Activated CD8-positive, alpha-beta T cell treated with anti-CD3 and anti-CD28 coated beads for 36 hours (primary cell): Measurements from ENCODE around the gene FFAR2. TPM values are rescaled to one million over a fixed set of nuclear protein-coding genes. Genes with fewer than 3 reads are reported as not detected.
"Not testable (repeated sequence)": the region's sequence is repeated elsewhere in the genome, so short reads cannot be mapped to it uniquely, and the experiment has no call there.

Experiments used
- ATAC-seq: fragments of 200-7000 bp; cut with Tn5 transposase; one replicate; pipeline ENCODE4 v1.10.0; 2021; ENCODE audit warnings: mild to moderate bottlenecking, moderate library complexity
- CTCF ChIA-PET: fragments of 350-600 bp; sonication (Branson Sonifier 250); formaldehyde crosslinking; loops from one replicate; lab custom pipeline; 2021; ENCODE audit warnings: antibody characterized with exemption; lab: Charles Lee
- POLR2A ChIA-PET: fragments of 350-600 bp; sonication (Branson Sonifier 250); formaldehyde crosslinking; loops from one replicate; lab custom pipeline; 2021; ENCODE audit warnings: antibody characterized with exemption; lab: Charles Lee
- DNase-seq: peaks from one replicate; pipeline ENCODE4 v3.0.0-alpha.2; 2020
- H3K27ac Mint-ChIP-seq: one replicate; pipeline ENCODE4 v1.8.0; 2021; ENCODE audit warnings: mild to moderate bottlenecking, mixed read lengths
- H3K27me3 Mint-ChIP-seq: one replicate; pipeline ENCODE4 v1.8.0; 2021; ENCODE audit warnings: mixed read lengths
- H3K36me3 Mint-ChIP-seq: one replicate; pipeline ENCODE4 v1.8.0; 2021; ENCODE audit warnings: low read depth, mixed read lengths
- H3K4me1 Mint-ChIP-seq: one replicate; pipeline ENCODE4 v1.8.0; 2021; ENCODE audit warnings: low read depth, mixed read lengths
- H3K4me3 Mint-ChIP-seq: one replicate; pipeline ENCODE4 v1.8.0; 2021; ENCODE audit warnings: mild to moderate bottlenecking, moderate library complexity, mixed read lengths
- H3K9me3 Mint-ChIP-seq: one replicate; pipeline ENCODE4 v1.8.0; 2021; ENCODE audit warnings: mixed read lengths
- CTCF ChIP-seq: fragments of 200-600 bp; IDR thresholded peaks from one replicate; pipeline ENCODE4 v1.8.0; 2022; ENCODE audit warnings: antibody characterized with exemption, mild to moderate bottlenecking
- intact Hi-C: fragments of 100-400 bp; cut with micrococcal nuclease; formaldehyde crosslinking; loops from one replicate; pipeline ENCODE4 v1.10.0; 2022
- total RNA-seq, 2 experiments: library from RNA; stranded (reverse); gene quantifications; one replicate each; pipeline ENCODE4 v1.2.3, GENCODE V29; 2021

The FFAR2 gene
- total RNA-seq, 2 experiments from 2014 or later: not detected

GRCh38 chr19:35458192-35458591 lies 10.1 kb downstream of the FFAR2 start:
- peaks cover 24% of the 10 kb centered on the region for H3K4me1 Mint-ChIP-seq
- no peak overlapping the region for H3K27ac Mint-ChIP-seq
- no peak overlapping the region for H3K4me3 Mint-ChIP-seq
- H3K36me3 Mint-ChIP-seq: no peaks in the 10 kb centered on the region
- ATAC-seq: no peak
- ChIA-PET POLR2A (no interaction called here), CTCF (no interaction called here)
- DNase-seq: no peak
- TF ChIP-seq CTCF: no peak
- no peaks in the 10 kb centered on the region for H3K9me3 Mint-ChIP-seq
- intact Hi-C loops: no loop called here
- no peaks in the 10 kb centered on the region for H3K27me3 Mint-ChIP-seq

- POLR2A ChIA-PET: no interaction called here
- Mint-ChIP-seq H3K36me3 (no peaks in the 10 kb centered on the region), H3K9me3 (no peaks in the 10 kb centered on the region), H3K4me3 (no peak overlapping the region), H3K27ac (no peak overlapping the region), H3K4me1 (peaks cover 29% of the 10 kb centered on the region), H3K27me3 (no peaks in the 10 kb centered on the region)
- no peak for TF ChIP-seq CTCF
- intact Hi-C loops: no loop called here
- DNase-seq (no peak), ATAC-seq (no peak)
- CTCF ChIA-PET: interaction anchor here (1.1 to 1.9 kb wide), 2 partner anchors 10 to 51 kb away, joined by 3 to 11 read pairs; no protein-coding TSS in a partner anchor
These were observed 10.8 kb downstream of the FFAR2 start for GRCh38 chr19:35458731-35459391.

GRCh38 chr19:35459414-35460082 lies 11.5 kb downstream of the FFAR2 start:
- CTCF ChIA-PET: interaction anchor here (0.8 to 1.9 kb wide), 4 partner anchors 9 to 51 kb away, joined by 3 to 11 read pairs (median 4); no protein-coding TSS in a partner anchor
- TF ChIP-seq CTCF: no peak
- Mint-ChIP-seq H3K9me3 (no peaks in the 10 kb centered on the region), H3K27me3 (no peaks in the 10 kb centered on the region), H3K27ac (no peak overlapping the region), H3K4me1 (peaks cover 31% of the 10 kb centered on the region), H3K36me3 (no peaks in the 10 kb centered on the region), H3K4me3 (no peak overlapping the region)
- no peak for ATAC-seq
- POLR2A ChIA-PET: no interaction called here
- intact Hi-C loops: no loop called here
- DNase-seq: no peak

GRCh38 chr19:35460608-35461007 lies 12.6 kb downstream of the FFAR2 start:
- ChIA-PET POLR2A (no interaction called here), CTCF (no interaction called here)
- no peak for ATAC-seq
- H3K27me3 Mint-ChIP-seq: no peaks in the 10 kb centered on the region
- no peaks in the 10 kb centered on the region for H3K9me3 Mint-ChIP-seq
- H3K36me3 Mint-ChIP-seq: no peaks in the 10 kb centered on the region
- no peak overlapping the region for H3K4me3 Mint-ChIP-seq
- H3K27ac Mint-ChIP-seq: no peak overlapping the region
- DNase-seq: no peak
- intact Hi-C loops: no loop called here
- no peak for TF ChIP-seq CTCF
- peaks cover 31% of the 10 kb centered on the region for H3K4me1 Mint-ChIP-seq

- no peak overlapping the region for H3K4me3 Mint-ChIP-seq
- peaks cover 27% of the 10 kb centered on the region for H3K4me1 Mint-ChIP-seq
- no peak for DNase-seq
- intact Hi-C loops: no loop called here
- no peaks in the 10 kb centered on the region for H3K9me3 Mint-ChIP-seq
- ChIA-PET POLR2A (no interaction called here), CTCF (interaction anchor here (0.7 to 3.5 kb wide), 2 partner anchors 34 to 128 kb away, joined by 3 to 11 read pairs; no protein-coding TSS in a partner anchor)
- no peak for ATAC-seq
- H3K27me3 Mint-ChIP-seq: no peaks in the 10 kb centered on the region
- no peaks in the 10 kb centered on the region for H3K36me3 Mint-ChIP-seq
- no peak for TF ChIP-seq CTCF
- no peak overlapping the region for H3K27ac Mint-ChIP-seq
These were observed 13.0 kb downstream of the FFAR2 start for GRCh38 chr19:35461060-35461459.

GRCh38 chr19:35461788-35462187 lies 13.7 kb downstream of the FFAR2 start:
- intact Hi-C loops, DNase-seq, H3K27ac Mint-ChIP-seq, H3K4me3 Mint-ChIP-seq, H3K36me3 Mint-ChIP-seq, H3K27me3 Mint-ChIP-seq, ATAC-seq, H3K9me3 Mint-ChIP-seq: not testable (repeated sequence)
- ChIA-PET POLR2A (interaction anchor here (0.6 kb wide), 1 partner anchor 130 kb away, joined by 4 read pairs; no protein-coding TSS in a partner anchor), CTCF (interaction anchor here (1.0 to 3.5 kb wide), 3 partner anchors 33 to 109 kb away, joined by 6 to 17 read pairs (median 11); no protein-coding TSS in a partner anchor)
- peaks cover 27% of the 10 kb centered on the region for H3K4me1 Mint-ChIP-seq
